ENCODE data around the gene HEXD. TPM values are rescaled to one million over a fixed set of nuclear protein-coding genes. Genes with fewer than 3 reads are reported as not detected.
"Not testable (repeated sequence)": the region's sequence is repeated elsewhere in the genome, so short reads cannot be mapped to it uniquely, and the experiment has no call there.

The HEXD gene
- total RNA-seq, 1 donor from 2014 or later = 82.8 TPM

DNA sequence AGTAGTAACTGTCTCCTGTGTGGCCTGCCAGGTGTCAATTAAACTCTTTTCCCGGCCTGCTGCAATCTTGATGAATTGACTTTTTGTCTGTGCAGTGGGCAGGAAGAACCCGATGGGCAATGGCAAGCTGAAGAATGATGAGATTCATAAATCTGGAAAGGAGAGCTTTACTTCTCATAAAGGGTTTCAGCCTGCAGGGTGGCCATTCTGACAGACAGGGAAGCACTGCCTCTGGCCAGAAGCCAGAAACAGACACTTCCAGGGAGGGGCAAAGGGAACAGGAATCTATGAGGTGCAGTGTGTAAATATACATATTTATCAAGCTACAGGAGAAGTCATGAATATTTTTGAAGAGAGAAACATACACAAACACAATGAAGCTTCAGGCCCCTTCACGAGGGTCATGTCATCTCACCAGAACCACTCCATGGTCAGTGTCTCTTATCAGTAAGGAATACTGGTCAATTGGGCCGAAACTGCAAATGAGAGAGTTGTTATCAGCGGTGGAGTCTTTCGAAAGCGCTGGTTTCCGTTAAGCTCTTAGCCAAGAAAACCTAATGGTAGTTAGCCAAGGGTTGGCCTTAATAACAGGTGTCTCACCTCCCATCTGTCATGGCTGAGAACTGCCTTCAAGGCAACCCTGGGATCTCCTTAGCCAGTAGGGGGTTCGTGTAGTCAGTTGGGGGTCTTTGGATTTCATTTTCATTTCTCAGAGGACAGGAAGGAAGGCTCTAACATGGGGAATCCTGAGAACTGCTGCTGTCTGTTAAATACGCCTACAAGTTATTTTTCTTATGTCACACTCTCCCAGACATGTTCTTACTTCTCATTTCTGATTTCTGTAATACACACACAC is 39.2 kb downstream of the HEXD start:
- Mint-ChIP-seq H3K9me3 (peaks cover 2% of the 10 kb centered on the region), H3K27ac (peak overlapping the region; percentile 94), H3K36me3 (peaks cover 11% of the 10 kb centered on the region), H3K4me1 (peaks cover 17% of the 10 kb centered on the region), H3K27me3 (ENCODE audit: low read depth) (no peaks in the 10 kb centered on the region), H3K4me3 (peak overlapping the region; percentile 95)
- no peak for DNase-seq (ENCODE audit: low spot score in 2 of 2, unreplicated experiment in 2 of 2)
- TF ChIP-seq, protein P1, sequence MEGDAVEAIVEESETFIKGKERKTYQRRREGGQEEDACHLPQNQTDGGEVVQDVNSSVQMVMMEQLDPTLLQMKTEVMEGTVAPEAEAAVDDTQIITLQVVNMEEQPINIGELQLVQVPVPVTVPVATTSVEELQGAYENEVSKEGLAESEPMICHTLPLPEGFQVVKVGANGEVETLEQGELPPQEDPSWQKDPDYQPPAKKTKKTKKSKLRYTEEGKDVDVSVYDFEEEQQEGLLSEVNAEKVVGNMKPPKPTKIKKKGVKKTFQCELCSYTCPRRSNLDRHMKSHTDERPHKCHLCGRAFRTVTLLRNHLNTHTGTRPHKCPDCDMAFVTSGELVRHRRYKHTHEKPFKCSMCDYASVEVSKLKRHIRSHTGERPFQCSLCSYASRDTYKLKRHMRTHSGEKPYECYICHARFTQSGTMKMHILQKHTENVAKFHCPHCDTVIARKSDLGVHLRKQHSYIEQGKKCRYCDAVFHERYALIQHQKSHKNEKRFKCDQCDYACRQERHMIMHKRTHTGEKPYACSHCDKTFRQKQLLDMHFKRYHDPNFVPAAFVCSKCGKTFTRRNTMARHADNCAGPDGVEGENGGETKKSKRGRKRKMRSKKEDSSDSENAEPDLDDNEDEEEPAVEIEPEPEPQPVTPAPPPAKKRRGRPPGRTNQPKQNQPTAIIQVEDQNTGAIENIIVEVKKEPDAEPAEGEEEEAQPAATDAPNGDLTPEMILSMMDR (IDR thresholded peaks at IDR 0.05; ENCODE audit: unreplicated experiment) = no peak

DNA sequence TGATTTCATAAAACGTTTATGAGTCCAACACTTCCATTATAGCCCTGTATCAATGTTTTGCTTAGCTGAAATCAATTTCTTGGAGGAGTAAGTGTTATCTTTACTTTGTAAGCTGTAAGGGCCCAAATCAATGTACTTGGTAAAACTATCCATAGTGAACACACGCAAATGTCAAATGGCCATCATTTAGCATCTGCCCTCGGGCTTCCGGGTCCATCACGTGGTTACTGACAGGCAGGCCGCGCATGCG is 39.7 kb downstream of the HEXD start:
- peak overlapping the region; percentile 95 for H3K4me3 Mint-ChIP-seq
- no peaks in the 10 kb centered on the region for H3K9me3 Mint-ChIP-seq
- H3K27ac Mint-ChIP-seq = peak overlapping the region; percentile 94
- TF ChIP-seq, protein P1 (IDR thresholded peaks at IDR 0.05; ENCODE audit: unreplicated experiment) = no peak
- peaks cover 15% of the 10 kb centered on the region for H3K36me3 Mint-ChIP-seq
- H3K4me1 Mint-ChIP-seq = peaks cover 16% of the 10 kb centered on the region
- no peaks in the 10 kb centered on the region for H3K27me3 Mint-ChIP-seq (ENCODE audit: low read depth)
- DNase-seq (ENCODE audit: low spot score in 2 of 2, unreplicated experiment in 2 of 2) = no peak

DNA sequence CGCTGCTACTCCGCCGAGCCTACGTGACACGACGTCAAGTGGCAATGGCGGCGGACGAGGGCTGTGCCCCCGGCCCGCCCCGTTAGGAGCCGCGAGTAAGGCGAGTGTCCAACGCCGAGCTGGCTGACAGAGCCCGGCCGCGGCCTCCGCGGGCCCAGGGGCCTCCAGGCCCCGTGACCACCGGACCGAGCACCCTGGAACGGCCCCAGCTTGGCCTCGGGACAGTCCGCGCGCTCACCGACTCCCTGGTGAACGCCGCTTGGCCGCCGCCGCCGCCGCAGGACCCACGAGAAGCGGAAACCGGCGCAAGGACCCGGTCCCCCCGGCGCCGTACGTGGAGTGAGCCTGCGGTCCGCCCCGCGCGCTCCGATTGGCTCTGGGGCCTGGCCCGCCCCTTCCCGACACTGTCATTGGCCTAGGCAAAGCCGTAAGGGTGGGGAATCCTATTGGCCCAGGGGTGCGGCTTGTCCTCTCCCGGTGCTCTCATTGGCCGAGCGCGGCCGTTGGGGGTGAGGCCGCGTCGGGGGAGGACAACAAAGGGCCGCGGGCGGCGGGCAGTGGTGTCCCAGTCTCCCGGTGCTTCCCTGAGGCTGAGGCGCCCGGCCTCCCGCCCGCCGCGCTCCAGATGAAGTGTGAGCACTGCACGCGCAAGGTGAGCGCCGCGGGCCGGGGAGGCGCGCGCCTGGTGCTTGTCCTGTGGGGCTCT is 40.2 kb downstream of the HEXD start, which contains the start of gene NARF:
TSS of gene NARF (plus strand) at position 563 of the 706 bp plus-strand sequence. CDS start at position 626, 63 bp downstream.
- peak within 1 kb of the TSS; percentile 95 for H3K27ac Mint-ChIP-seq
- H3K27me3 Mint-ChIP-seq (ENCODE audit: low read depth) = no peaks in the 10 kb centered on the region
- TF ChIP-seq, protein P1 (IDR thresholded peaks at IDR 0.05; ENCODE audit: unreplicated experiment) = no peak
- DNase-seq (ENCODE audit: low spot score in 2 of 2, unreplicated experiment in 2 of 2) = peak; percentile 97
- H3K9me3 Mint-ChIP-seq = no peaks in the 10 kb centered on the region
- H3K36me3 Mint-ChIP-seq = peaks cover 15% of the 10 kb centered on the region
- H3K4me1 Mint-ChIP-seq = peaks cover 16% of the 10 kb centered on the region
- peak within 1 kb of the TSS; percentile 95 for H3K4me3 Mint-ChIP-seq

DNA sequence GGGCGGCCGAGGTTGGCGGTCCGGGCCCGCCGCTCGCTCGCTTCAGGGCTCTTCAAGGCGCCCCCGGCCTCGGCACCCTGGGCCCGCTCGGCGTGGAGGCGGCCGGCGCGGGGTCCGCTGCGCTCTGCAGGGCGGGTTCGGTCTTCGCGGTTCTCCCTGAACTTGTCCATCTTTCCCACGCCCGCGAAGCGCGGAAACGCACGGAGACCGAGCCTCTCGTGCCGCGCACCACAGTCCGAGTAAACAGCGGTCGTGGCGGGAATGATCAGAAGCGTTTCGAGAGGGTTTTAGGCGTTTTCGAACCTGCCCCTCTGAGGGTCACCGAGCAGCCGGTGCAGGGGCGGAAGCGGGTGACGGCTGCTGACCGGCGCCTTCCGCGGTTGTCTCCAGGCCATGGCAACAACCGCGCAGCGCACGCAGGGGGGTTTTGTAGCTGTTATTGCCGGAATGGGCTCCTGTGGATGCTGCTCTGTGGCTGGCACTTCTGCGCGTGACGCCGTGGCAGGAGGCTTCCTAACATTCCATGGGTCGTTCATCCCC is 40.8 kb downstream of the HEXD start:
- Mint-ChIP-seq H3K4me3 (peak overlapping the region; percentile 95), H3K4me1 (peaks cover 16% of the 10 kb centered on the region)
- DNase-seq (ENCODE audit: low spot score in 2 of 2, unreplicated experiment in 2 of 2) = no peak

DNA sequence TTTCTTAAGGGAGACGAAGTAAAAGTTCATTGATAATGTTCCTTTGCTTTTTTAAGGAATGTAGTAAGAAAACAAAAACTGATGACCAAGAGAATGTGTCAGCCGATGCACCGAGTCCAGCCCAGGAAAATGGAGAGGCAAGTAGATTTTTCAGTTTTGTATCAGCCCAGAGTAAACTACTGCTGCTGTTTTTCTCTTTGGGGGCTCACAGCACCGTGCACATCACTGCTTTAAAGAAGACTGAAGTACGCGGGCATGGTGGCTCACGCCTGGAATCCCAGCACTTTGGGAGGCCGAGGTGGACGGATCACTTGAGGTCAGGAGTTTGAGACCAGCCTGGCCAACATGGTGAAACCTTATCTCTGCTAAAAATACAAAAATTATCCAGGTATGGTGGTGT is 41.8 kb downstream of the HEXD start:
- Mint-ChIP-seq H3K4me1 (peaks cover 16% of the 10 kb centered on the region), H3K27ac (peak overlapping the region; percentile 16), H3K36me3 (peaks cover 27% of the 10 kb centered on the region), H3K4me3 (peak overlapping the region; percentile 95)
- not testable (repeated sequence) for DNase-seq (ENCODE audit: low spot score in 2 of 2, unreplicated experiment in 2 of 2); H3K27me3 Mint-ChIP-seq (ENCODE audit: low read depth); H3K9me3 Mint-ChIP-seq

More for the DNA sequence above, 40.8 kb downstream of the HEXD start:
- no peaks in the 10 kb centered on the region for H3K27me3 Mint-ChIP-seq (ENCODE audit: low read depth)
- TF ChIP-seq, protein P1 (IDR thresholded peaks at IDR 0.05; ENCODE audit: unreplicated experiment) = no peak
- peaks cover 18% of the 10 kb centered on the region for H3K36me3 Mint-ChIP-seq
- H3K27ac Mint-ChIP-seq = peak overlapping the region; percentile 95
- H3K9me3 Mint-ChIP-seq = no peaks in the 10 kb centered on the region

Data from mesothelial cell of epicardium (in vitro differentiated cells).